ENCODE data around the gene PADI6. TPM values are rescaled to one million over a fixed set of nuclear protein-coding genes. Genes with fewer than 3 reads are reported as not detected.

The PADI6 gene
- total RNA-seq, 4 donors from 2014 or later = not detected

- no peak overlapping the region for H3K4me3 ChIP-seq
- no peaks in the 10 kb centered on the region for H3K36me3 ChIP-seq
- H3K4me1 ChIP-seq = no peaks in the 10 kb centered on the region
- no peak overlapping the region for H3K27ac ChIP-seq
- no peaks in the 10 kb centered on the region for H3K27me3 ChIP-seq
- no peaks in the 10 kb centered on the region for H3K9me3 ChIP-seq
- TF ChIP-seq POLR2A (IDR thresholded peaks at IDR 0.05) (no peak), CTCF (IDR thresholded peaks at IDR 0.05) (no peak)
- DNase-seq = no peak
These were observed 5.4 kb downstream of the PADI6 start for GRCh38 chr1:17377325-17377953.

GRCh38 chr1:17381161-17381560 is 9.2 kb downstream of the PADI6 start:
- TF ChIP-seq CTCF (IDR thresholded peaks at IDR 0.05) (no peak), POLR2A (IDR thresholded peaks at IDR 0.05) (no peak)
- Histone ChIP-seq H3K9me3 (no peaks in the 10 kb centered on the region), H3K27me3 (no peaks in the 10 kb centered on the region), H3K4me3 (no peak overlapping the region), H3K27ac (no peak overlapping the region), H3K4me1 (no peaks in the 10 kb centered on the region), H3K36me3 (no peaks in the 10 kb centered on the region)
- no peak for DNase-seq

GRCh38 chr1:17392199-17392740 is 20.3 kb downstream of the PADI6 start:
- no peaks in the 10 kb centered on the region for H3K4me1 ChIP-seq
- H3K9me3 ChIP-seq = no peaks in the 10 kb centered on the region
- H3K27me3 ChIP-seq = no peaks in the 10 kb centered on the region
- H3K27ac ChIP-seq = no peak overlapping the region
- DNase-seq = no peak
- no peak overlapping the region for H3K4me3 ChIP-seq
- no peak for TF ChIP-seq POLR2A (IDR thresholded peaks at IDR 0.05)
- TF ChIP-seq CTCF (IDR thresholded peaks at IDR 0.05) = no peak
- no peaks in the 10 kb centered on the region for H3K36me3 ChIP-seq

- no peak overlapping the region for H3K27ac ChIP-seq
- no peaks in the 10 kb centered on the region for H3K27me3 ChIP-seq
- no peak for DNase-seq
- no peaks in the 10 kb centered on the region for H3K36me3 ChIP-seq
- no peaks in the 10 kb centered on the region for H3K9me3 ChIP-seq
- H3K4me3 ChIP-seq = no peak overlapping the region
- TF ChIP-seq POLR2A (IDR thresholded peaks at IDR 0.05) (no peak), CTCF (IDR thresholded peaks at IDR 0.05) (no peak)
- no peaks in the 10 kb centered on the region for H3K4me1 ChIP-seq
These were observed 21.2 kb downstream of the PADI6 start for GRCh38 chr1:17393230-17393629.

- DNase-seq = no peak
- Histone ChIP-seq H3K36me3 (no peaks in the 10 kb centered on the region), H3K4me1 (no peaks in the 10 kb centered on the region), H3K27me3 (no peaks in the 10 kb centered on the region), H3K9me3 (no peaks in the 10 kb centered on the region), H3K27ac (no peak overlapping the region), H3K4me3 (no peak overlapping the region)
- no peak for TF ChIP-seq CTCF (IDR thresholded peaks at IDR 0.05)
- TF ChIP-seq POLR2A (IDR thresholded peaks at IDR 0.05) = no peak
These were observed 26.1 kb downstream of the PADI6 start for GRCh38 chr1:17397910-17398695.
